Activated CD4-positive, CD25-positive, alpha-beta regulatory T cell treated with anti-CD3 and anti-CD28 coated beads, Interleukin-2, amount 50 U/mL, for 24 hours (primary cell): ENCODE results near the gene MPP2.
"Not testable (repeated sequence)": the region's sequence is repeated elsewhere in the genome, so short reads cannot be mapped to it uniquely, and the experiment has no call there.

Experiments
- ATAC-seq, 2 donors: fragments of 150-1000 bp; cut with Tn5 transposase; one replicate each; pipeline ENCODE4 v1.10.0; 2021; ENCODE audit warnings: mild to moderate bottlenecking in 1 of 2, moderate library complexity in 1 of 2

The MPP2 gene

GRCh38 chr17:43873815-43874214 is 33.5 kb downstream of the MPP2 start:
- no peak for ATAC-seq

DNA sequence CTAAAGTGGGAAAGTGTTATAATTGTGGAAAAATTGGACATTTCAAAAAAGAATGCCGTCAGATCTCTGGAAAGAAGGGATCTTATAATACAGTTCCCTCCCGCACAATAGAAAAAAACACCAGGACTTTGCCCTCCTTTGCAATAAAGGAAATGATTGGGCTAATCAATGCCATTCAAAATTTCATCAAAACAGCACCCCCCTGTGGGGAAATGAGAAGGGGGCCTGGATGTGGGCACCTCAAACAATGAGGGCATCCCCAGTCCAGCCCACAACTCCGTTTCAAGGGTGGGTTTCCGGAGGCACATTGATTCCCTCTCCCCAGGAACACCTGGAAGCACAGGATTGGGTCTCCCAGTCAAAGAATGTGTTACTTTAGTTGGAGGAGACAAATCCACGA is 34.2 kb downstream of the MPP2 start:
- ATAC-seq, result no peak

- no peak for ATAC-seq
These were observed 35.2 kb downstream of the MPP2 start for GRCh38 chr17:43871946-43872690.

GRCh38 chr17:43869031-43869430 is 38.3 kb downstream of the MPP2 start:
- ATAC-seq, result not testable (repeated sequence)

DNA sequence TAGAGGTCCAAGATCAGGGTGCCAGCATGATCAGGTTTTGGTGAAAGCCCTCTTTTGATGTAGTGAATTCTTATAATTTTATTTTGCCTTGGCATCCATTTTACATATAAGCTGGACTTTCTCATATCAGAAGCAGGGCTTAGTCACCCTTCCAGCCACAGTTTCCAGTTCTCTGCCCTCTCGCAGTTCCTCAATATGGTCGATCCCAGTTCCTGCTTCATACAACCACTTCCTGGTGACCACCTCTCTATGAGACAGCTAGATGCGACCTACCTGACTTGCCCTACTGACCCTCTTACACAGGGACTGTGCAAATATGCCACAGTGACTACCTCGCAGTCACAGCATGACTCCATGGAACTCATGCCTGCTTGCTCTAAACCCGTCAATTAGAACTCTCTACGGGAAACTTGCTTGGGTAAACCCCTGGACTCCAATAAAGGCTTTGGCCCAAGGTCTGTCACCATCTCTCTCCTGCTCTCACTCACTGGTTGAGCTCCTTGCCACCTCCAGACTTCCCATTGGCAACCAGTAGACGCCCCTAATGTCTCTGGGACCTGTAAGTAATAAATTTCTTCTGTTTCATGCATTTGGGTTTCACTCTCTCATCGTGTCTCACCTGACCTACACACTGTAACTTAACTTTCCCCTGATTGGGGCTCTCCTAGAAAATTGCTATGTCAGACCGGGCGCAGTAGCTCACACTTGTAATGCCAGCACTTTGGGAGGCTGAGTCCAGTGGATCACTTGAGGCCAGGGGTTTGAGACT is 38.9 kb downstream of the MPP2 start:
- ATAC-seq, result no peak

- no peak for ATAC-seq
These were observed 43.0 kb downstream of the MPP2 start for GRCh38 chr17:43864161-43864984.

DNA sequence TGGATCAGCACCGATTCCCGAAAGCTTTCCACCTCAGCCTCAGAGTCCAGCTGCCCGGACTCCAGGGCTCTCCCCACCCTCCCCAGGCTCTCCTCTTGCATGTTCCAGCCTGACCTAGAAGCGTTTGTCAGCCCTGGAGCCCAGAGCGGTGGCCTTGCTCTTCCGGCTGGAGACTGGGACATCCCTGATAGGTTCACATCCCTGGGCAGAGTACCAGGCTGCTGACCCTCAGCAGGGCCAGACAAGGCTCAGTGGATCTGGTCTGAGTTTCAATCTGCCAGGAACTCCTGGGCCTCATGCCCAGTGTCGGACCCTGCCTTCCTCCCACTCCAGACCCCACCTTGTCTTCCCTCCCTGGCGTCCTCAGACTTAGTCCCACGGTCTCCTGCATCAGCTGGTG is 45.4 kb downstream of the MPP2 start:
- ATAC-seq, result no peak

DNA sequence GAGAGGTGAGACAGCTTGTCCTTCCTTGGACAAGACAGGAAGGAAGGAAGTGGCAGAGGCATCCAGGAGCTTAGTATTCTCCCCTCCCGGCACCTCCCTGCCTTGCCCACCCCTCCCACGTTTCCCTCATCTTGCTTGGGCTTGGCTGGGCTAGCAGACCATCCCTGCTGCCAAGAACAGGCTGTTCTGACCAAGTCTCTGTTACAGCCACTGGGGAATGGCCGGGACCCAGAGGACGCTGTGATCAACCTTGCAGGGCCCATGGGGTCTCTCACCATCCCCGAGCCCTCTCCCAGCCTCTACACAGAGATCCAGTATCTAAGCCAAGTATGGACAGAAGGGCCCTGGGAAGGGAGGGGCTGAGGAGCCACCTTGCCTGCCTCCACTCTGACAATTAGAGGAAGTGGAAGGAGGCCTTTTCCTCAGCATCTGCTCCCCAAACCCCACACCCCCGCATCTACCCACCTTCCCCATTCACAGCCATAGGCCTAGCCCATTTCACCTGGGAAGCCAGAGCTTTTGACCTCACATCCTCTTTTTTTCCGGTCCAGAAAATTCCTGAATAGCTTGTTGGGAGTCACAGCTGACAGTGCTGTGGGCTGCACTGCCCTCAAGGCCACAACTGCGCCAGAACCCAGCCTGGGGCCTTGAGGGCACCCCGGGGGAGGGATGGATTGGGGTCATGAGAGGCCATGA is 46.3 kb downstream of the MPP2 start:
- ATAC-seq, result no peak

- no peak for ATAC-seq
These were observed 47.1 kb downstream of the MPP2 start for GRCh38 chr17:43860077-43860725.

- ATAC-seq, result no peak
These were observed 49.3 kb downstream of the MPP2 start for GRCh38 chr17:43857957-43858600.

DNA sequence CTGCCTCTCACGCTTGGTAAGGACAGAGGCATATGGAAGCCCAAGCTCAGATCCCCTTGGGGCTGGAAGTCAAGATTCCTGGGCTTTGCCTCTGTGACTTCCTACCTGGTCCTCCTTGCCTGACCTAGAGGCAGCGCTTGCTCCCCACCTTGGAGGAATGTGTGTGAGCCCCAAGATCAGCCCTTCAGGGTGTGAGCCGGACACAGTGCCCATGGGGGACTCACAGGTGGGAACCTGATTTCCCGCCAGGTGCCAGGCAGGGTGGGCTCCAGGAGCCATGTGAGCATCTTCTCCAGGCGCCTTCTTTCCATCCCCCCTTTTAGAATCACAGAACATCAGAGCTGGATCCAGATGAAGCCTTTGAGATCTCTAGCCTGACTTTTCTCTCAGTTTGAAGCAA is 50.2 kb downstream of the MPP2 start:
- ATAC-seq, result no peak

- no peak for ATAC-seq
These were observed 51.2 kb downstream of the MPP2 start for GRCh38 chr17:43856141-43856540.

DNA sequence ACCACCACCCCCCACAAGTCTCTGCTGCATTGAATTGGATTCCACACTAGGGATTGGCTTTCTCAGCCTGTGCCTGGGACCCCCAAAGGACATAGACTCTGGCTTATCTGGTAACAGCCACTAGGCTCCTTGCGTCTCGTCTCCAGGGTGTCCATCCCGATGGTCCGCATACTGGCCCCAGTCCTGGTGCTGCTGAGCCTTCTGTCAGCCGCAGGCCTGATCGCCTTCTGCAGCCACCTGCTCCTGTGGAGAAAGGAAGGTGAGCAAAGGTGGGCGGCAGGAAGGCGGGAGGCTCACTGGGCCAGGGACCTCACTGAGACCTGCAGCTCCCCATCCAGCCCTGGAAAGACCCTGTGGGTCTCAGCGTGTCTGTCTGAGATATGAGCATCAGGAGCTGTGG is 52.3 kb downstream of the MPP2 start:
- ATAC-seq, result no peak

DNA sequence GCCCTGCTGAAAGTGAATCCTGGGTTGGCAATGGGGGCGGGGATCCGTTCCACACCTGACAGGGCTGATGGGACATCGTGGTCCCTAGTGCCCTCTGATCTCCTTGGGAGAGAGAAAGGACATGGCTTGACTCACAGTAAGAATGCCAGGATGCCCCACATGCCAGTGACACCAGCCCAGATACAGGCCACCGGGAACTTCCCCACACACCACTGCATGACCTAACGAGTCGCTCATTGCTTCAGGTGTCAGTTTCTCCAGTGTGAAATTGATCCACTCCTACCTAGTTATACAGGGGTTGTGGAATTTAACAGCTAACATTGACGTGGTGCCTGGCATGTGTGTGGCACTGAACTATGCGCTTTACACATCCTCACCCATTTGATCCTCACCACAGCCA is 52.8 kb downstream of the MPP2 start:
- no peak for ATAC-seq

DNA sequence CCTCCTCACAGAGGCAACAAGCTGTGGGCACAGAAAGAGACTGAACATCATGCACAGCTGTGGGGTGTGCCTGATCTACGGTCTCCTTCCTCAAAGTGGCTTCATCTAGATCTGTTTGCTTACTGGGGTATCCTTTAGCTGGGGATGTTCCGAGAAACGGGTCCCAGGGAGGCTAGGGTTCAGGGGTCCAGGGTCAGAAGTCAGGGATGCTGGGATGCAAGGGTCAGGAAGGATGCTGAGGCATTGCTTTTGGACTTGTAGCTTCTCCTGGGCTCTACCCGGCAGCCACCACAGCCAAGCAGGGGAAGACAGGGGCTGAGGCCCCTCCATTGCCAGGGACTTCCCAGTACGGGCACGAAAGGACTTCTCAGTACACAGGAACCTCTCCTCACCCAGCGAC is 53.8 kb downstream of the MPP2 start:
- ATAC-seq, result no peak

DNA sequence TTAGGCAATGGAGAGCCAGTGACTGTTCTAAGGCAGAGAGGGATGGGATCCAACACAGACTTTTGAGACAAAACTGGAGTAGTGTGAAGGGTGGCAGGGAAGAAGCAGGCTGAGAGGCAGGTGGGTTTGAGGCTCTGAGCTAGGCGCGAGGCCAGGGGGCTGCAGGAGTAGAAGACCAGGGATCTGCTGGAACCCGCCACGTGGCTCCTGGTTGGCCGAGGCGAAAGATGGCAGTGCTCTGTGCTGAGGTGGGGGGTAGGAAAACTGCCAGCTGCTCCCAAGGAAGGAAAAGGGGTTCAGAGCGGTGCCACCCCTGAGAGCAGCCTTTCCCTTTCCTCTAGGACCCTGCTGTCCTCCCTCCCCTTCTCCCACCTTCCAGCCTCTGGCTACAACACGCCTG is 54.8 kb downstream of the MPP2 start:
- no peak for ATAC-seq

DNA sequence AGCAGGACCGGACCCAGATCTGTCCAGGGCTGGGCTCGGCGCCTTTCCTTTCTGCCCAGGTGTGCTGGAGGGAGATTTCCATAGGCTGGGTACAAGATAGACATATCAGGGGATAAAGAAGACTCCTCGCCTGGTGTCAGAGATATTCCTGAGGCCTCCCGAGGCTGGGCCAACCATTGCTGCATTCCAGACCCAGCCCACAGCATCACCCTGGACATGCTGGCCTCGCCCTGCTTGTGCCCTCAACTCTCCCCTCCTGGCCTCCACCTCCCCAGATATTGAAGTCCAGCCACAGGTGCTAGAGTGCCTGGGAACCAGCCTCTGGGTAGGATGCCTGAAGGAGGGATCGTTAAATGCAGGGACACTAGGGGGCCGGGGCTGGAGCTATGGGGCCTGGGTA is 58.2 kb downstream of the MPP2 start:
- ATAC-seq, result no peak

GRCh38 chr17:43848601-43849000 is 58.7 kb downstream of the MPP2 start:
- ATAC-seq, result no peak

DNA sequence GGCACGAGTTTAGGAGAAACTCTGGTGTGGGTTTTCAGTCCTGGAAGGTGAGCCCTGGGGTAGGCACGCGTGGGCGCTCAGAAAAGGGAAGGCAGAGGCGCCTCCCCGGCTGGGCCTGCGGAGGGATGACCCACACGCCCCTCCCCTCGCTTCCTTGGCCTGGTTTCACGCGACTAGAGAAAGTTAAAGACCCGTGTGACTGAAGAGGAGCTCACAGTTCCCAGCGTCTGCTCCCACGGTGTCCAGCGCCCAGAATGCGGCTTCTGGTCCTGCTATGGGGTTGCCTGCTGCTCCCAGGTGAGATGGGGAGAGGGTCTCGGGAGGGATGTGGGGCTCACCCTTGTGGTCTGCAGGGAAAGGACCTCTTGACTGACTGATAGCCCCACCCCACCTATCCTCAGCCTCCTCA is 60.4 kb downstream of the MPP2 start, which contains the start of gene CD300LG:
Gene CD300LG, plus strand, starts transcription at position 214 of the 409 bp plus-strand sequence. Its CDS starts 41 bp downstream, at position 255.
- no peak for ATAC-seq

DNA sequence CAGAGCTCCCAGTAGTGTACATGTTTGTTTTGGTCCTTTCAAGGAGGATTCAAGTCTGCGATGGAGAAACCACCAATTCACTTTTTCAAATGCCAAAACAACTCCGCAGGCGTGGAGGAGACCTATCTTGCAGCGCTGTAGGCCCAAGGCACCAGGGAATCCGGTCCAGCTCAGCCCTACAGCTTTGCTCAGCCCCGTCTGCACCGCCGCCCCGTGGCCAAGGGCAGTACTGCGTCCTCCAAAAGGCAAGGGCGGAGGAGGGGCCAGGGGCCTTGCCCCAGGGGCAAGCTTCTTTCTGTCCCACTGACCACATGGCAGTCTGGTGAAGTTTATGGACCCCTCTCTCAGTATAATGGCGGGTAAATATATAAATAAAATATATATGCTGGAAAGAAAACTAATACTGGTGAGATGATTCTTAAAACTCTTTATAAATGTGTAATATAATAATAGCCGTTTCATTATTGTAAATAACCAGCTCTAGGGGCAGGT is 61.1 kb downstream of the MPP2 start:
- ATAC-seq, result peak; percentile 86 to 89

DNA sequence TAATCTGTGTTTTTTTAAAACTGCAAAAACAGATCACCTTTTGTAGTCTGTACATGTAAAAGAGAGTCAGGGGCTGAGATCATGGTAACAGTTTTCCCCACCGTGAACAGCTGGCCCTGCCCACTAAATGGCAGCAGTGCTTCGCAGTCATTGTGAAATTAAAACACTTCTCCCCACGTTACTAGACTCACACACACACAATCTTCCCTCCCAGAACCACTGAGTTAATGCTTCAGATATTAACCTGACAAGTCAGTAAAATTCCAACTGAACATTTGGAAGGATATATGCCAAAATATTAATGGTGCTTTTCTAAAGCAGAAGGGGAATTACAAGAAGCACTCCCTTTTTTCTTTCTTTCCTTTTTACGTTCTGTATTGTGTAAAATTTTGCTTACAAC is 61.6 kb downstream of the MPP2 start:
- ATAC-seq, result no peak
